H9 (cell line): ENCODE data around the gene PM20D1. TPM values are rescaled to one million over a fixed set of nuclear protein-coding genes. Genes with fewer than 3 reads are reported as not detected.
"Not testable (repeated sequence)": the region's sequence is repeated elsewhere in the genome, so short reads cannot be mapped to it uniquely, and the experiment has no call there.

Experiments used
- DNase-seq: peaks from one replicate; pipeline ENCODE4 v3.0.0-alpha.2; 2017
- H2AFZ ChIP-seq: one replicate; pipeline ENCODE4 v1.6.1; 2013; ENCODE audit warnings: mild to moderate bottlenecking, low read length, control low read depth, moderate library complexity
- H2AK5ac ChIP-seq: 2 replicates; pipeline ENCODE4 v1.6.1; 2013; ENCODE audit warnings: low read length, control low read depth, mixed read lengths; ENCODE audit not compliant: insufficient read length
- H2BK120ac ChIP-seq: one replicate; pipeline ENCODE4 v1.6.1; 2013; ENCODE audit warnings: low read depth, mild to moderate bottlenecking, low read length, control low read depth, inconsistent platforms; ENCODE audit not compliant: poor library complexity, severe bottlenecking
- H2BK12ac ChIP-seq: 2 replicates; pipeline ENCODE4 v1.6.1; 2013; ENCODE audit warnings: low read length, control low read depth, mixed read lengths, low read depth; ENCODE audit not compliant: insufficient read length
- H2BK15ac ChIP-seq: 2 replicates; pipeline ENCODE4 v1.6.1; 2013; ENCODE audit warnings: low read depth, low read length, control low read depth
- H2BK20ac ChIP-seq: one replicate; pipeline ENCODE4 v1.6.1; 2013; ENCODE audit warnings: low read depth, mild to moderate bottlenecking, low read length, control low read depth, inconsistent platforms; ENCODE audit not compliant: poor library complexity, severe bottlenecking
- H2BK5ac ChIP-seq: 2 replicates; pipeline ENCODE4 v1.6.1; 2013; ENCODE audit warnings: low read length, control low read depth, mixed read lengths; ENCODE audit not compliant: insufficient read length
- H3K14ac ChIP-seq: 2 replicates; pipeline ENCODE4 v1.6.1; 2013; ENCODE audit warnings: low read length, control low read depth; ENCODE audit not compliant: insufficient read depth
- H3K18ac ChIP-seq: 2 replicates; pipeline ENCODE4 v1.6.1; 2013; ENCODE audit warnings: low read depth, mild to moderate bottlenecking, mixed read lengths, low read length, control low read depth; ENCODE audit not compliant: insufficient read length
- H3K23ac ChIP-seq: 2 replicates; pipeline ENCODE4 v1.6.1; 2013; ENCODE audit warnings: low read length, control low read depth, mixed read lengths, low read depth; ENCODE audit not compliant: insufficient read length
- H3K23me2 ChIP-seq: 2 replicates; pipeline ENCODE4 v1.6.1; 2013; ENCODE audit warnings: low read depth, mild to moderate bottlenecking, mixed read lengths, low read length, control low read depth; ENCODE audit not compliant: insufficient read length, poor library complexity, severe bottlenecking
- H3K27ac ChIP-seq: 2 replicates; pipeline ENCODE4 v1.5.1; 2013; ENCODE audit warnings: low read length, control low read depth, mixed read lengths, low read depth; ENCODE audit not compliant: insufficient read length
- H3K27me3 ChIP-seq: 2 replicates; pipeline ENCODE4 v1.6.1; 2013; ENCODE audit warnings: low read length, control low read depth, inconsistent platforms; ENCODE audit not compliant: insufficient read depth
- H3K4ac ChIP-seq: 2 replicates; pipeline ENCODE4 v1.6.1; 2013; ENCODE audit warnings: low read depth, mild to moderate bottlenecking, control low read depth, inconsistent platforms, low read length, moderate library complexity
- H3K4me1 ChIP-seq: 2 replicates; pipeline ENCODE4 v1.6.1; 2013; ENCODE audit warnings: low read length, control low read depth, inconsistent platforms; ENCODE audit not compliant: insufficient read depth
- H3K4me2 ChIP-seq: 2 replicates; pipeline ENCODE4 v1.6.1; 2013; ENCODE audit warnings: low read length, control low read depth, mixed read lengths; ENCODE audit not compliant: insufficient read length, insufficient read depth
- H3K56ac ChIP-seq: 2 replicates; pipeline ENCODE4 v1.6.1; 2013; ENCODE audit warnings: low read depth, mild to moderate bottlenecking, mixed read lengths, low read length, control low read depth; ENCODE audit not compliant: insufficient read length
- H3K79me1 ChIP-seq: 2 replicates; pipeline ENCODE4 v1.6.1; 2013; ENCODE audit warnings: low read depth, mild to moderate bottlenecking, moderate library complexity, low read length, control low read depth, inconsistent platforms; ENCODE audit not compliant: insufficient read depth, poor library complexity, severe bottlenecking
- H3K79me2 ChIP-seq: 2 replicates; pipeline ENCODE4 v1.6.1; 2013; ENCODE audit warnings: low read length, control low read depth, inconsistent platforms; ENCODE audit not compliant: insufficient read depth
- H3K9ac ChIP-seq: 2 replicates; pipeline ENCODE4 v1.6.1; 2013; ENCODE audit warnings: low read length, control low read depth, mixed read lengths; ENCODE audit not compliant: insufficient read length; ENCODE audit errors: extremely low read depth
- H3K9me3 ChIP-seq: one replicate; pipeline ENCODE4 v1.6.1; 2013; ENCODE audit warnings: low read depth, low read length, inconsistent platforms; ENCODE audit not compliant: control insufficient read depth
- H3T11ph ChIP-seq: one replicate; pipeline ENCODE4 v1.6.1; 2013; ENCODE audit warnings: mild to moderate bottlenecking, low read length, control low read depth, inconsistent platforms
- H4K20me1 ChIP-seq: one replicate; pipeline ENCODE4 v1.6.1; 2013; ENCODE audit not compliant: control insufficient read depth, insufficient read length, insufficient read depth
- H4K5ac ChIP-seq: 2 replicates; pipeline ENCODE4 v1.6.1; 2013; ENCODE audit warnings: low read depth, mild to moderate bottlenecking, mixed read lengths, low read length, control low read depth; ENCODE audit not compliant: insufficient read length
- H4K8ac ChIP-seq: replicated peaks from 2 replicates; pipeline ENCODE4 v1.6.1; 2013; ENCODE audit warnings: low read length, control low read depth, mixed read lengths, low read depth; ENCODE audit not compliant: insufficient read length
- H4K91ac ChIP-seq: 2 replicates; pipeline ENCODE4 v1.6.1; 2013; ENCODE audit warnings: low read depth, mild to moderate bottlenecking, moderate library complexity, mixed read lengths, low read length, control low read depth; ENCODE audit not compliant: insufficient read length
- H3K27ac Mint-ChIP-seq, 3 experiments: 2 replicates in 2 of 3; 3 replicates in 1 of 3; pipeline ENCODE4 v1.8.0; 2020 to 2021; ENCODE audit warnings: mixed read lengths in 3 of 3, mild to moderate bottlenecking in 1 of 3, moderate library complexity in 1 of 3
- H3K27me3 Mint-ChIP-seq: 2 replicates; pipeline ENCODE4 v1.8.0; 2021; ENCODE audit warnings: low read depth, mild to moderate bottlenecking, moderate library complexity, mixed read lengths
- H3K36me3 Mint-ChIP-seq, 3 experiments: 2 replicates in 2 of 3; 3 replicates in 1 of 3; pipeline ENCODE4 v1.8.0; 2020 to 2021; ENCODE audit warnings: low read depth in 3 of 3, mixed read lengths in 3 of 3; ENCODE audit not compliant: insufficient read depth in 1 of 3
- H3K4me1 Mint-ChIP-seq, 2 experiments: 2 replicates each; pipeline ENCODE4 v1.8.0; 2020; ENCODE audit warnings: mixed read lengths in 2 of 2
- H3K4me3 Mint-ChIP-seq, 2 experiments: 2 replicates in 1 of 2; 3 replicates in 1 of 2; pipeline ENCODE4 v1.8.0; 2020 to 2021; ENCODE audit warnings: mild to moderate bottlenecking in 2 of 2, mixed read lengths in 2 of 2, moderate library complexity in 1 of 2
- H3K9me3 Mint-ChIP-seq, 2 experiments: 2 replicates in 1 of 2; 3 replicates in 1 of 2; pipeline ENCODE4 v1.8.0; 2020; ENCODE audit warnings: mild to moderate bottlenecking in 2 of 2, mixed read lengths in 2 of 2, moderate library complexity in 1 of 2
- CTCF ChIP-seq: fragments of 200-600 bp; sonication (generic); conservative IDR thresholded peaks from 3 replicates; pipeline ENCODE4 v1.8.0; 2021; ENCODE audit warnings: antibody characterized with exemption, mild to moderate bottlenecking
- WGBS: extraction: QIAGEN DNeasy Blood & Tissue Kit; methylation state at CpG from one replicate; pipeline ENCODE4 v1.1.7; 2013; ENCODE audit warnings: missing lambda C conversion rate, low lambda C conversion rate, mixed read lengths; ENCODE audit not compliant: insufficient read length; ENCODE audit errors: extremely low coverage; 5-methylcytosine and 5-hydroxymethylcytosine counted together
- total RNA-seq: library from RNA; stranded (reverse); gene quantifications from 2 replicates; pipeline ENCODE4 v1.2.1, GENCODE V29; 2021

Gene PM20D1
- total RNA-seq, 1 experiment from 2014 or later: not detected

- Histone ChIP-seq H3K14ac (no peak overlapping the region), H2AK5ac (no peak overlapping the region), H4K5ac (no peak overlapping the region), H3K79me2 (no peaks in the 10 kb centered on the region), H3K9ac (no peak overlapping the region), H3T11ph (no peak overlapping the region), H3K9me3 (no peaks in the 10 kb centered on the region), H2BK5ac (no peak overlapping the region), H3K23ac (no peak overlapping the region), H2BK20ac (no peak overlapping the region), H2BK120ac (no peak overlapping the region), H3K27ac (no peak overlapping the region), H3K4ac (no peak overlapping the region), H4K91ac (no peak overlapping the region), H3K4me1 (no peaks in the 10 kb centered on the region), H2BK15ac (no peak overlapping the region), H4K8ac (no peak overlapping the region), H3K79me1 (no peaks in the 10 kb centered on the region), H4K20me1 (no peaks in the 10 kb centered on the region), H3K23me2 (no peaks in the 10 kb centered on the region), H3K27me3 (no peaks in the 10 kb centered on the region), H3K56ac (no peak overlapping the region), H2BK12ac (no peak overlapping the region), H2AFZ (no peak overlapping the region), H3K4me2 (no peak overlapping the region), H3K18ac (no peak overlapping the region)
- no CpG with 5 or more reads among the region's 6 CpGs for WGBS
- no peak for TF ChIP-seq CTCF
- Mint-ChIP-seq H3K9me3 (peaks cover 3 to 9% of the 10 kb centered on the region in 2 experiments; a peak in 3 of 5 replicates), H3K27ac (no peak overlapping the region), H3K4me3 (no peak overlapping the region), H3K27me3 (no peaks in the 10 kb centered on the region), H3K36me3 (peaks cover 9 to 14% (median 13%) of the 10 kb centered on the region in 3 experiments; a peak in 6 of 7 replicates), H3K4me1 (no peaks in the 10 kb centered on the region)
- DNase-seq: no peak
These were observed 8.4 kb upstream of the PM20D1 start for GRCh38 chr1:205858141-205858961.

GRCh38 chr1:205857501-205857900 lies 7.6 kb upstream of the PM20D1 start:
- not testable (repeated sequence) for H3K4me3 Mint-ChIP-seq

More at GRCh38 chr1:205857501-205857900, 7.6 kb upstream of the PM20D1 start:
- no CpG with 5 or more reads among the region's 2 CpGs for WGBS
- H3K27me3 ChIP-seq, H4K91ac ChIP-seq, H3K14ac ChIP-seq, H3K27ac ChIP-seq, H2AK5ac ChIP-seq, H3K56ac ChIP-seq, H3K4ac ChIP-seq, H3K27me3 Mint-ChIP-seq, H2BK12ac ChIP-seq, H2AFZ ChIP-seq, H3K27ac Mint-ChIP-seq, H3K9me3 ChIP-seq, H3K79me2 ChIP-seq, H3K79me1 ChIP-seq, H3K4me1 Mint-ChIP-seq, DNase-seq, H2BK5ac ChIP-seq, H2BK20ac ChIP-seq, H4K5ac ChIP-seq, H3K18ac ChIP-seq, H2BK120ac ChIP-seq, H3K23me2 ChIP-seq, H2BK15ac ChIP-seq, H4K20me1 ChIP-seq, H3K4me2 ChIP-seq, H3K9ac ChIP-seq, H3K4me1 ChIP-seq, H3K23ac ChIP-seq, H3T11ph ChIP-seq, H4K8ac ChIP-seq: not testable (repeated sequence)
- H3K9me3 Mint-ChIP-seq: peaks cover 7 to 14% of the 10 kb centered on the region in 2 experiments
- H3K36me3 Mint-ChIP-seq: peaks cover 12 to 17% (median 15%) of the 10 kb centered on the region in 3 experiments
